Subcutaneous abdominal adipose tissue (tissue), 5 donors: Measurements from ENCODE around the gene PNPLA5.

Source experiments
- H3K27ac ChIP-seq: one replicate; pipeline ENCODE4 v1.7.0; 2013; ENCODE audit warnings: low read depth, mild to moderate bottlenecking, inconsistent platforms, low read length, moderate library complexity
- H3K27me3 ChIP-seq, 5 donors: one replicate each; pipeline ENCODE4 v1.7.0; 2013; ENCODE audit warnings: low read length in 5 of 5, inconsistent platforms in 1 of 5; ENCODE audit not compliant: control insufficient read depth in 5 of 5, insufficient read depth in 4 of 5
- H3K36me3 ChIP-seq, 5 donors: one replicate each; pipeline ENCODE4 v1.7.0; 2013; ENCODE audit warnings: low read length in 5 of 5; ENCODE audit not compliant: control insufficient read depth in 5 of 5, insufficient read depth in 5 of 5
- H3K4me1 ChIP-seq, 5 donors: one replicate each; pipeline ENCODE4 v1.7.0; 2013; ENCODE audit warnings: low read length in 5 of 5, mild to moderate bottlenecking in 3 of 5, moderate library complexity in 1 of 5; ENCODE audit not compliant: control insufficient read depth in 5 of 5, insufficient read depth in 5 of 5
- H3K4me3 ChIP-seq, 5 donors: one replicate each; pipeline ENCODE4 v1.7.0; 2013; ENCODE audit warnings: low read length in 5 of 5, low read depth in 1 of 5
- H3K9ac ChIP-seq, 5 donors: one replicate each; pipeline ENCODE4 v1.7.0; 2013; ENCODE audit warnings: low read length in 5 of 5, mild to moderate bottlenecking in 4 of 5, moderate library complexity in 3 of 5
- H3K9me3 ChIP-seq, 5 donors: one replicate each; pipeline ENCODE4 v1.7.0; 2013; ENCODE audit warnings: low read length in 5 of 5; ENCODE audit not compliant: control insufficient read depth in 5 of 5
- donor health status: healthy.
- donor health status: healthy.
- donor health status: healthy.
- donor health status: healthy.
- donor health status: healthy.

PNPLA5 gene

DNA sequence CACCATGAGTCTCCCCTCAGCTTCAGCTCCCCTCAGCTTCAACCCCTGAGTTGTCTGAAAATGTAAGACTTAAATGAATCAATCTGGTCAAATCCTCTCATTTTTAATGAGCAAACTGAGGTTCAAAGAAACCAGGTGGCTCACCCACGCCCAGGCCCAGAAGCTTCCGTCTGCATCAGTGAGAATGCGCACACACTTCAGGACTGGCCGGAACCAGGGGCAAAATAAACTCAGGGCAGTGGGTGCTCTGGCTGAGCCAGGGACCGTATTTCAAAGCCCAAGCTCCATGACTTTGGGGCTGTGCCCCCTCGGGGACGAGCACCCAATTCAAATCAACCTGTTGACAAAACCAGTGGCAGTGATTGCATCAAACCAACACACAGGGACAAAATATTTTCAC is 32.6 kb downstream of the PNPLA5 start:
- peaks cover 0 to 11% (median 8%) of the 10 kb centered on the region in 5 donors for H3K9me3 ChIP-seq
- H3K27me3 ChIP-seq, result peaks cover 17 to 49% (median 42%) of the 10 kb centered on the region in 5 donors
- H3K27ac ChIP-seq, result no peak overlapping the region
- no peak overlapping the region for H3K9ac ChIP-seq
- peaks cover 0 to 3% (median 0%) of the 10 kb centered on the region in 5 donors for H3K4me1 ChIP-seq
- H3K4me3 ChIP-seq, result no peak overlapping the region
- no peaks in the 10 kb centered on the region for H3K36me3 ChIP-seq

GRCh38 chr22:43858156-43858895 is 33.5 kb downstream of the PNPLA5 start:
- no peak overlapping the region for H3K27ac ChIP-seq
- no peak overlapping the region for H3K9ac ChIP-seq
- H3K27me3 ChIP-seq, result peaks cover 17 to 41% (median 36%) of the 10 kb centered on the region in 5 donors
- H3K9me3 ChIP-seq, result peaks cover 0 to 11% (median 8%) of the 10 kb centered on the region in 5 donors
- no peak overlapping the region for H3K4me3 ChIP-seq
- H3K36me3 ChIP-seq, result no peaks in the 10 kb centered on the region
- peaks cover 0 to 5% (median 0%) of the 10 kb centered on the region in 5 donors for H3K4me1 ChIP-seq

GRCh38 chr22:43857367-43857766 is 34.4 kb downstream of the PNPLA5 start:
- H3K4me1 ChIP-seq, result peaks cover 0 to 5% (median 3%) of the 10 kb centered on the region in 5 donors
- H3K27me3 ChIP-seq, result peaks cover 12 to 37% (median 33%) of the 10 kb centered on the region in 5 donors
- H3K9ac ChIP-seq, result no peak overlapping the region
- H3K4me3 ChIP-seq, result no peak overlapping the region
- H3K9me3 ChIP-seq, result peaks cover 0 to 11% (median 8%) of the 10 kb centered on the region in 5 donors
- H3K27ac ChIP-seq, result no peak overlapping the region
- no peaks in the 10 kb centered on the region for H3K36me3 ChIP-seq

DNA sequence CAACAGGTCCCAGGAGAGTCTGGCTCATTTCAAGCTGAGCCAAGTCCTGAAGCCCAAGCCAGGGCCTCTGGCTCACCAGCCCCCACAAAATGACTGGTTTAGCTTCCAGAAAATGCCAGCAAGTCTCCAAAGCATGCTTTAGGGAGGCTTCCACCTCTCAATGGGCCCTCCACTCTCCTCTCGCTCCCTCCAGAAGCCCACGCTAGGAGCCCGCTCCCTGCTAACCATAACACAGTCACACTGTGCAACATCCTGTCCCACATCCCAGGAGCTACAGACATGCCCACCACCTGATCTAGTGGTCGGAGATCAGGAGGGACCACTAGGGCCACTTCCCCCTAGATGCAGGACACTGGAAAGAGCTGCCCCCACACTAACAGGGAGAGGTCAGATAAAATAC is 36.4 kb downstream of the PNPLA5 start:
- Histone ChIP-seq H3K9me3 (peaks cover 0 to 11% (median 8%) of the 10 kb centered on the region in 5 donors), H3K27me3 (peaks cover 8 to 33% (median 28%) of the 10 kb centered on the region in 5 donors)

GRCh38 chr22:43854786-43855271 is 37.0 kb downstream of the PNPLA5 start:
- Histone ChIP-seq H3K9me3 (peaks cover 0 to 11% (median 8%) of the 10 kb centered on the region in 5 donors), H3K36me3 (no peaks in the 10 kb centered on the region), H3K4me1 (peaks cover 0 to 3% (median 0%) of the 10 kb centered on the region in 5 donors), H3K4me3 (no peak overlapping the region), H3K27ac (no peak overlapping the region), H3K9ac (no peak overlapping the region), H3K27me3 (peaks cover 4 to 30% (median 23%) of the 10 kb centered on the region in 5 donors)

More for the DNA sequence above, 36.4 kb downstream of the PNPLA5 start:
- Histone ChIP-seq H3K4me1 (peaks cover 0 to 3% (median 0%) of the 10 kb centered on the region in 5 donors), H3K36me3 (no peaks in the 10 kb centered on the region), H3K4me3 (no peak overlapping the region), H3K9ac (no peak overlapping the region), H3K27ac (no peak overlapping the region)

GRCh38 chr22:43854121-43854785 is 37.6 kb downstream of the PNPLA5 start:
- Histone ChIP-seq H3K4me1 (peaks cover 0 to 3% (median 0%) of the 10 kb centered on the region in 5 donors), H3K9ac (no peak overlapping the region), H3K4me3 (no peak overlapping the region), H3K9me3 (peaks cover 0 to 11% (median 8%) of the 10 kb centered on the region in 5 donors), H3K36me3 (no peaks in the 10 kb centered on the region), H3K27me3 (peaks cover 4 to 26% (median 19%) of the 10 kb centered on the region in 5 donors), H3K27ac (no peak overlapping the region)

DNA sequence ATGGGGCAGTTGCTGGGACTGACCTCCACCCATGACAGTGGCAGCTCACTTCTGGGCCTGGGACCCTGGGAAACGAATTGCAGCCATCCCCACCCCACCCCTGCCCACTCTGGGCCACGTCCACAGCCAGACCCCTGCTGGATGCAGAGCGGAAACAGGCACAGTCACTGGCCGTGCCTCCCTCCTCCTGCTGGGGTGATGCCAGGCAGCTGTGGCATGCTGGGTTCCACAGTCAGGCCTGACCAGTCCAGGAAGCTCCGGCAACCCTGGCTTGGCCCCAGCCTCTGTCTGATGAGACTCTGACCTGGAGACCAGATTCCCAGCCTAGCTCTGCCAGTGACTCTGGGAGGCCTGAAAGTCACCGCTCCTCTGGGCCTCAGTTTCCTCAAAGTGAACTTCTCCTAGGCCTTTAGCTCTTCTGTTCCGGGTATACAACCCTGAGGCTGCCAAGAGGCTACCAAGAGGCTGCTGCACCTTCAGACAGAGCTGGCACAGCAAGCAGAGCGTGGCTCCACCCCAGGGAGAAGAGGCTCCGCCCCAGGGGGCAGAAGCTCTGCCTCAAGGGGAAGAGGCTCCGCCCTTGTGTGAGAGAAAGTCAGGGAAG is 38.4 kb downstream of the PNPLA5 start:
- peaks cover 4 to 18% (median 12%) of the 10 kb centered on the region in 5 donors for H3K27me3 ChIP-seq
- no peak overlapping the region for H3K4me3 ChIP-seq
- no peaks in the 10 kb centered on the region for H3K36me3 ChIP-seq
- H3K4me1 ChIP-seq, result peaks cover 0 to 3% (median 0%) of the 10 kb centered on the region in 5 donors
- no peak overlapping the region for H3K9ac ChIP-seq
- H3K9me3 ChIP-seq, result peaks cover 0 to 11% (median 8%) of the 10 kb centered on the region in 5 donors
- H3K27ac ChIP-seq, result no peak overlapping the region

DNA sequence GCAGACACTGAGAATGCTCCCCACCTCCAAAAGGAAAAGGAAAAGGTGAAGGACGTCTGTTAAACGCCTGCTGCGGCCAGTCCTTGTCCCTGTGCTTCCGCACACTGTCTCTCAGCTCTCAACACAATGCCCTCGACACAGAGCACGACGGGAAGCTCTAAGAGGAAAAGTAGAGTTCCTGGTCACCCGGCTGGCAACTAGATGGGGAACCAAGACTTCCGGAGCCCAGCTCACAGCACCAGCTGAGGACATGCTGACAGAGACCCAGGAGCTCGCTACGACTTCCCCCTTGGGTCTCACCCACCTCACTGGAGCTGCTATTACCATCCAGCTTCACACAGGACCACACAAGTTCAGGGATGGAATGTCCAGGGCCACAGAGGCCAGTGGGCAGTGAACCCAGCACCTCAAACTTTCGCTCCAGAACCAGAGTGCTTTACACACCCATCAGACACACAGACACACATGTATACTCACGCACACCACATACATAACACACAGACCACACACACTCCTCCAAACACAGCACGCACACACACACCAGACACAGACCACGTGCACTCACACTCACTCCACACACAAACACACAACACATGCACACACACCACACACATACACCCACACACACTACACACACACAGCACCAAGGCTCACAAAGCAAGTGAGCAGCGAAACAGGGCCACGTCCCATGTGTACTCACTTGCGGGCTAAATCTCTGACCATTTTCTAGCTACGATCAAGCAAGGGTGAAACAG is 39.1 kb downstream of the PNPLA5 start:
- Histone ChIP-seq H3K27me3 (peaks cover 4 to 18% (median 12%) of the 10 kb centered on the region in 5 donors), H3K9me3 (peaks cover 0 to 11% (median 8%) of the 10 kb centered on the region in 5 donors), H3K4me3 (no peak overlapping the region), H3K9ac (no peak overlapping the region), H3K4me1 (peaks cover 0 to 3% (median 0%) of the 10 kb centered on the region in 5 donors), H3K36me3 (no peaks in the 10 kb centered on the region), H3K27ac (no peak overlapping the region)

DNA sequence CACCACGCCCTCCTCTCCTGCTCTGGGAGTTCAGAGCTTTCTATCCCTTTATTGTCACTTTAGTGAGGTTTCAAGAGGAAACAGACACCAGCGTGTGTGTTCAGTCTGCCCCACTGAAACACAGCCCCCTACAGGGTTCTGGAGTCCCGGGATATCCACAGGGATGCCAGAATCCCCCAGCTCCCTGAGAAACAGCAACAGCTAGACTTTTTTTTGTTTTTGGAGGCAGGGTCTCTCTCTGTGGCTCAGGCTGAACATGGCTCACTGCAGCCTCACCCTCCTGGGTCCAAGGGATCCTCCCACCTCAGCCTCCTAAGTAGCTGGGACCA is 39.9 kb downstream of the PNPLA5 start:
- H3K4me1 ChIP-seq, result peaks cover 0 to 3% (median 0%) of the 10 kb centered on the region in 5 donors
- H3K9me3 ChIP-seq, result peaks cover 0 to 9% (median 6%) of the 10 kb centered on the region in 5 donors
- H3K27me3 ChIP-seq, result peaks cover 4 to 18% (median 12%) of the 10 kb centered on the region in 5 donors

More for the DNA sequence above, 39.9 kb downstream of the PNPLA5 start:
- Histone ChIP-seq H3K9ac (no peak overlapping the region), H3K4me3 (no peak overlapping the region), H3K27ac (no peak overlapping the region), H3K36me3 (no peaks in the 10 kb centered on the region)
